ENCODE data around the gene MEGF11.

Gene MEGF11

DNA sequence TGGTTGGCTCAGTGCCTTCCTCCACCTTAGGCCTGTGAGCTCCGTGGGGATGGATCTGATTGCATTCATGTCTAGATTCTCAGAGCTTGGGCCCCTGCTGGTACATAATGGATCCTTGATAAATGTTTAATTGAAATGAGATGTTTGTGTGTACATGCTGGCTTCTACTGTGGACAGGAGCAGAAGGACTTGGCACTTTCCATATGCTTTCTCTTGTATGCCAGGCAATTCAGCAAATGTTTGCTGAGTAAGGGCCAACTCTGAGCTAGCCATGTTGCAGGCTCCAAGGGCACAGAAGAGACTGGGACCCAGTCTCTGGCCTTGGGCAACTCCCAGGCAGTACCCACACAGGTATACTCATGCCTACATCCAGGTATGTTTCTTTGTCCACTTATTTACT lies 317.3 kb downstream of the MEGF11 start:
- no peak for DNase-seq (ENCODE audit: low read depth)
- TF ChIP-seq, protein P1, sequence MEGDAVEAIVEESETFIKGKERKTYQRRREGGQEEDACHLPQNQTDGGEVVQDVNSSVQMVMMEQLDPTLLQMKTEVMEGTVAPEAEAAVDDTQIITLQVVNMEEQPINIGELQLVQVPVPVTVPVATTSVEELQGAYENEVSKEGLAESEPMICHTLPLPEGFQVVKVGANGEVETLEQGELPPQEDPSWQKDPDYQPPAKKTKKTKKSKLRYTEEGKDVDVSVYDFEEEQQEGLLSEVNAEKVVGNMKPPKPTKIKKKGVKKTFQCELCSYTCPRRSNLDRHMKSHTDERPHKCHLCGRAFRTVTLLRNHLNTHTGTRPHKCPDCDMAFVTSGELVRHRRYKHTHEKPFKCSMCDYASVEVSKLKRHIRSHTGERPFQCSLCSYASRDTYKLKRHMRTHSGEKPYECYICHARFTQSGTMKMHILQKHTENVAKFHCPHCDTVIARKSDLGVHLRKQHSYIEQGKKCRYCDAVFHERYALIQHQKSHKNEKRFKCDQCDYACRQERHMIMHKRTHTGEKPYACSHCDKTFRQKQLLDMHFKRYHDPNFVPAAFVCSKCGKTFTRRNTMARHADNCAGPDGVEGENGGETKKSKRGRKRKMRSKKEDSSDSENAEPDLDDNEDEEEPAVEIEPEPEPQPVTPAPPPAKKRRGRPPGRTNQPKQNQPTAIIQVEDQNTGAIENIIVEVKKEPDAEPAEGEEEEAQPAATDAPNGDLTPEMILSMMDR (conservative IDR thresholded peaks at IDR 0.05; ENCODE audit: control insufficient read depth, insufficient read depth, low read depth, low read length): no peak
- no peak overlapping the region for H3K4me3 ChIP-seq (ENCODE audit: control insufficient read depth, low read depth, low read length)

DNA sequence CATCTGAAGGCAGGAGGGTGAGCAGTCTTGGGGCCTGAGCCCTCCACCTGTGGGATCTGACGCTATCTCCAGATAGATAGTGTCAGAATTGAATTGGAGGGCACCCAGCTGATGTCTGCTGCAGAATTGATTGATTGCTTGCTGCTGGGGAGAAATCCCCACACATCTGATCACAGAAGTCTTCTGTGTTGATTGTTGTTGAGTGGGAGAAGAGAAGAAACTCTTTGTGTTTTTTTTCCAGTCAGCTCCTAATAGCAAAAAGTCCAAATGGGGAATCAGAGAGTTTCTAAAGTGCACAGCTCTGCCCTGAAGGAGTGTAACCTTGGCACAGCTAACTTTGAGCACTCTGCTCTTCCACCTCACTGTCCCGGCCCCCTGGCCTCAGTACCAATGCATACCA lies 318.2 kb downstream of the MEGF11 start:
- no peak overlapping the region for H3K4me3 ChIP-seq (ENCODE audit: control insufficient read depth, low read depth, low read length)
- DNase-seq (ENCODE audit: low read depth): no peak

DNA sequence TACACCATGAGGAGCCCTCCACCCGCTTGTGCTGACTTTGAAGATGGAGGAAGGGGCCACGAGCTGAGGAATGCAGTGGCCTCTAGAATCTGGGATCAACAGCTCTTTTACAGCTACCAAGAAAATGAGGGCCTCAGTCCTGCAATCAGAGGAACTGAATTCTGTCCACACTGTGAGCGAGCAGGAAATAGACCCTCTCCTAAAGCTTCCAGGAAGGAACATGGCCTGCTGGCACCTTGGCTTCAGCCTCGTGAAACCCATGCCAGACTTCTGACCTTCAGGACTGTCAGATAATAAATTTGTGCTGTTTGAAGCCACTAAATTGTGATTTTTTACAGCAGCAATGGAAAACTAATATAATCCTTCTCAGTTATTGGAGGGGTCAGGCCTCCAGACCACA lies 322.3 kb downstream of the MEGF11 start:
- DNase-seq (ENCODE audit: low read depth): no peak
- TF ChIP-seq, protein P1 (conservative IDR thresholded peaks at IDR 0.05; ENCODE audit: control insufficient read depth, insufficient read depth, low read depth, low read length): no peak
- H3K4me3 ChIP-seq (ENCODE audit: control insufficient read depth, low read depth, low read length): no peak overlapping the region

More for the DNA sequence above, 318.2 kb downstream of the MEGF11 start:
- TF ChIP-seq, protein P1 (conservative IDR thresholded peaks at IDR 0.05; ENCODE audit: control insufficient read depth, insufficient read depth, low read depth, low read length): no peak

DNA sequence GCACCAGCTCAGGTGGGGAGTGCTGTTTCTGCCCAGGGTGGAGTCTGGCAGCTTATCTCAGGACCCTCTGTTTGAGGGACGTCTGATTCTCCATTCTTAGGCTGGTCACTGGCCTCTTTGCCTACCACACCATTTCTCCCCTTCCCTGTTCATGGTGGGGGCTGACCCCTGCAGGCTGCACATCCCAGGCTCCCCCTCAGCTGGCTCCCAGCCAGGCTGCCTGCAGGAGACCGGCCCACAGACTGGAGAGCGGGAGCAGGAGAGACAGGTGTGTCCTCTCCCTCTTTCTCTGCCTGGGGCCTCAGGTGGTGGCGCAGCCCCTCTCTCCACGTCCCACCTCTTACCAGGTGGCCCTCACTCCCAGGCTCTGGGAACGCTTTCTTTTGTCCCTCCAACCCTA lies 323.4 kb downstream of the MEGF11 start:
- H3K4me3 ChIP-seq (ENCODE audit: control insufficient read depth, low read depth, low read length): no peak overlapping the region
- no peak for DNase-seq (ENCODE audit: low read depth)
- TF ChIP-seq, protein P1 (conservative IDR thresholded peaks at IDR 0.05; ENCODE audit: control insufficient read depth, insufficient read depth, low read depth, low read length): no peak

DNA sequence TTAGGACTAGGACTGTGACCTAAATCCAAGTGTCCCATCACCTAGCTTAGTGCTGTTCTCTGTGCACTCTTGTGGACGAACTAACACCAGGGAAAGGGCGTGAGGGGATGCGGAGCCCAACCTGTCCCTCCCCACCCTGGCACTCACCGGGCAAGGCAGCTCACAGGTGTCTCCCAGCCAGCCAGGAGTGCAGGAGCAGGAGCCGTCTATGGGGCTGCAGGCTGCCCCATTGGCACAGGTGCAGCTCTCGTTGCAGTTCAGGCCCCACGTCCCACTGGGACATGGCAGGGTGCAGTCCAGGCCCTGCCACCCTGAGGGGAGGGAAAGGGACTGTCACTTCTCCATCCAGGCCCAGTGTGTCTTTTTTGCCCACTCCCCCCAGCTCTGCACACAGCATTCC lies 324.0 kb downstream of the MEGF11 start:
- TF ChIP-seq, protein P1 (conservative IDR thresholded peaks at IDR 0.05; ENCODE audit: control insufficient read depth, insufficient read depth, low read depth, low read length): no peak
- H3K4me3 ChIP-seq (ENCODE audit: control insufficient read depth, low read depth, low read length): no peak overlapping the region
- no peak for DNase-seq (ENCODE audit: low read depth)

DNA sequence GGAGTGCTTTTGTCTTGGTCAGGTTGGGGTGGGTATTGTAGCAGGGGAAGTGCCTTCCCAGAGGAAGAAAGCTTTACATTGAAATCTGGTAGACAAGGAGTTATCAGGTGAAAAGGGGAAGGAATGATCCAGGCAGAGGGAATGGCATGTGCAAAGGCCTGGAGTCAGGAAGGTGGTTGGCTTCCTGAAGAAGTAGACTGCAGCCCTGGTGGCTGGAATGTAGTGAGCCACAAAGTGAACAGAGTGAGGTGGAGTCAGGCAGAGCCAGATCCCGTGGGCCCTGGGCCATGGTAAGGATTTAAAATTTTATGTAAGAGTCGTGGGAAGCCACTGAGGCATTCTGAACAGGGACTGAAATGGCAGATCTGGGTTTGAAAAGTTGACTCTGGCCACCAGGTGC lies 326.0 kb downstream of the MEGF11 start:
- TF ChIP-seq, protein P1 (conservative IDR thresholded peaks at IDR 0.05; ENCODE audit: control insufficient read depth, insufficient read depth, low read depth, low read length): peak; percentile 20
- DNase-seq (ENCODE audit: low read depth): peak; percentile 8
- no peak overlapping the region for H3K4me3 ChIP-seq (ENCODE audit: control insufficient read depth, low read depth, low read length)

DNA sequence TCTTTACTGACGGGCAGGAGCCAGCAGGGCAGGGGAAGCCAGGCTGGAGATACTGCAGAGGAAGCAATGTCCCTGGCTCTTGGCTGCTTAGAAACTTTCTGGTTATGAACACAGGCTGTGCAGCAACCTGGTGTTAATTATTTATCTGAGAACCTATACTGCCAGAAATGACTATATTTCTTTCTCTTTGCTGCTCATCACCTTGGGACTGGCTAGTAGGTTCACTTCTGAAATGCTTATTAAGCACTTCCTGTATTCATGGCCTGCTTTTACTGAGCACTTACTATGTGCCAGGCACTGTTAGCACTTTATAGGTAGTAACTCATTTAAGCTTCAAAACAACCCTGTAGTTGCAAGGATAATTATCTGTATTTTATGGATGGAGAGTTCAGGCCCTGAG lies 326.7 kb downstream of the MEGF11 start:
- TF ChIP-seq, protein P1 (conservative IDR thresholded peaks at IDR 0.05; ENCODE audit: control insufficient read depth, insufficient read depth, low read depth, low read length): no peak
- no peak for DNase-seq (ENCODE audit: low read depth)
- H3K4me3 ChIP-seq (ENCODE audit: control insufficient read depth, low read depth, low read length): no peak overlapping the region

Measured in fibroblast of mammary gland (primary cell).